HUES48 (cell line): ENCODE measurements around the gene CDC14A.
A peak's percentile ranks its signal among the peaks of the same experiment; 100 is the strongest.

ENCODE experiments used
- H3K27ac ChIP-seq: one replicate; pipeline ENCODE4 v1.7.0; 2013; ENCODE audit warnings: low read depth, low read length, inconsistent platforms
- H3K27me3 ChIP-seq: 2 replicates; pipeline ENCODE4 v1.6.1; 2013; ENCODE audit warnings: mild to moderate bottlenecking, low read length; ENCODE audit not compliant: control insufficient read depth, insufficient read depth
- H3K36me3 ChIP-seq: 2 replicates; pipeline ENCODE4 v1.6.1; 2013; ENCODE audit warnings: low read length; ENCODE audit not compliant: control insufficient read depth, insufficient read depth
- H3K4me1 ChIP-seq: 2 replicates; pipeline ENCODE4 v1.6.1; 2013; ENCODE audit warnings: mild to moderate bottlenecking, low read length; ENCODE audit not compliant: control insufficient read depth, insufficient read depth
- H3K4me3 ChIP-seq: 2 replicates; pipeline ENCODE4 v1.5.1; 2013; ENCODE audit warnings: mild to moderate bottlenecking, low read depth, low read length
- H3K9ac ChIP-seq: 2 replicates; pipeline ENCODE4 v1.6.1; 2013; ENCODE audit warnings: mild to moderate bottlenecking, low read depth, low read length, moderate library complexity
- H3K9me3 ChIP-seq: 2 replicates; pipeline ENCODE4 v1.6.1; 2013; ENCODE audit warnings: low read length; ENCODE audit not compliant: control insufficient read depth, insufficient read depth

Gene CDC14A

GRCh38 chr1:100535264-100535663 is 183.0 kb downstream of the CDC14A start:
- Histone ChIP-seq H3K9me3 (no peaks in the 10 kb centered on the region), H3K27ac (no peak overlapping the region), H3K36me3 (no peaks in the 10 kb centered on the region), H3K4me3 (no peak overlapping the region), H3K27me3 (peaks cover 56% of the 10 kb centered on the region), H3K4me1 (peaks cover 19% of the 10 kb centered on the region), H3K9ac (no peak overlapping the region)

GRCh38 chr1:100536031-100536430 is 183.7 kb downstream of the CDC14A start:
- H3K36me3 ChIP-seq = no peaks in the 10 kb centered on the region
- H3K27me3 ChIP-seq = peaks cover 64% of the 10 kb centered on the region
- peaks cover 19% of the 10 kb centered on the region for H3K4me1 ChIP-seq
- H3K9me3 ChIP-seq = no peaks in the 10 kb centered on the region
- H3K9ac ChIP-seq = no peak overlapping the region
- H3K4me3 ChIP-seq = no peak overlapping the region
- no peak overlapping the region for H3K27ac ChIP-seq

GRCh38 chr1:100538913-100539835 is 186.9 kb downstream of the CDC14A start:
- peak overlapping the region; percentile 54 for H3K4me3 ChIP-seq
- H3K9me3 ChIP-seq = no peaks in the 10 kb centered on the region
- H3K9ac ChIP-seq = peak overlapping the region; percentile 46
- peaks cover 78% of the 10 kb centered on the region for H3K27me3 ChIP-seq
- no peak overlapping the region for H3K27ac ChIP-seq
- H3K4me1 ChIP-seq = peaks cover 19% of the 10 kb centered on the region
- H3K36me3 ChIP-seq = no peaks in the 10 kb centered on the region

- Histone ChIP-seq H3K36me3 (no peaks in the 10 kb centered on the region), H3K4me3 (peak overlapping the region; percentile 54), H3K9ac (peak overlapping the region; percentile 46), H3K9me3 (no peaks in the 10 kb centered on the region), H3K27ac (no peak overlapping the region), H3K4me1 (peaks cover 19% of the 10 kb centered on the region), H3K27me3 (peaks cover 74% of the 10 kb centered on the region)
Observed at GRCh38 chr1:100539836-100540536, 187.7 kb downstream of the CDC14A start.

GRCh38 chr1:100542285-100542684 is 190.0 kb downstream of the CDC14A start:
- Histone ChIP-seq H3K27me3 (peaks cover 51% of the 10 kb centered on the region), H3K27ac (no peak overlapping the region), H3K36me3 (no peaks in the 10 kb centered on the region), H3K9ac (no peak overlapping the region), H3K4me1 (peaks cover 10% of the 10 kb centered on the region; the same call in 1 of the 2 replicates), H3K9me3 (no peaks in the 10 kb centered on the region), H3K4me3 (no peak overlapping the region)

- no peak overlapping the region for H3K4me3 ChIP-seq
- H3K36me3 ChIP-seq = no peaks in the 10 kb centered on the region
- H3K9ac ChIP-seq = no peak overlapping the region
Observed at GRCh38 chr1:100543640-100544039, 191.3 kb downstream of the CDC14A start.

GRCh38 chr1:100544791-100545190 is 192.5 kb downstream of the CDC14A start:
- H3K36me3 ChIP-seq = no peaks in the 10 kb centered on the region
- H3K4me3 ChIP-seq = no peak overlapping the region
- H3K9me3 ChIP-seq = no peaks in the 10 kb centered on the region
- no peak overlapping the region for H3K9ac ChIP-seq
- peaks cover 4% of the 10 kb centered on the region; the same call in 1 of the 2 replicates for H3K4me1 ChIP-seq
- no peak overlapping the region for H3K27ac ChIP-seq
- H3K27me3 ChIP-seq = peaks cover 26% of the 10 kb centered on the region

More at GRCh38 chr1:100543640-100544039, 191.3 kb downstream of the CDC14A start:
- peaks cover 38% of the 10 kb centered on the region for H3K27me3 ChIP-seq
- no peaks in the 10 kb centered on the region for H3K9me3 ChIP-seq
- H3K27ac ChIP-seq = no peak overlapping the region
- H3K4me1 ChIP-seq = peaks cover 9% of the 10 kb centered on the region; the same call in 1 of the 2 replicates

- Histone ChIP-seq H3K36me3 (no peaks in the 10 kb centered on the region), H3K27me3 (peaks cover 16% of the 10 kb centered on the region), H3K9me3 (no peaks in the 10 kb centered on the region), H3K27ac (no peak overlapping the region), H3K4me3 (no peak overlapping the region), H3K4me1 (no peaks in the 10 kb centered on the region), H3K9ac (no peak overlapping the region)
Observed at GRCh38 chr1:100545855-100546254, 193.5 kb downstream of the CDC14A start.

GRCh38 chr1:100552031-100552430 is 199.7 kb downstream of the CDC14A start:
- Histone ChIP-seq H3K4me1 (0 out of 2 replicates have a peak, but pooled peaks cover 2% of the 10 kb centered on the region), H3K36me3 (no peaks in the 10 kb centered on the region), H3K27me3 (no peaks in the 10 kb centered on the region)

GRCh38 chr1:100552922-100553321 is 200.6 kb downstream of the CDC14A start:
- Histone ChIP-seq H3K4me3 (no peak overlapping the region), H3K27me3 (no peaks in the 10 kb centered on the region), H3K27ac (no peak overlapping the region), H3K9me3 (no peaks in the 10 kb centered on the region), H3K36me3 (no peaks in the 10 kb centered on the region), H3K9ac (no peak overlapping the region), H3K4me1 (peaks cover 11% of the 10 kb centered on the region; the same call in 1 of the 2 replicates)

More at GRCh38 chr1:100552031-100552430, 199.7 kb downstream of the CDC14A start:
- H3K27ac ChIP-seq = no peak overlapping the region
- H3K4me3 ChIP-seq = no peak overlapping the region
- H3K9me3 ChIP-seq = no peaks in the 10 kb centered on the region
- no peak overlapping the region for H3K9ac ChIP-seq

GRCh38 chr1:100556181-100556580 is 203.9 kb downstream of the CDC14A start:
- no peaks in the 10 kb centered on the region for H3K36me3 ChIP-seq
- H3K27ac ChIP-seq = no peak overlapping the region
- peaks cover 13% of the 10 kb centered on the region; the same call in 1 of the 2 replicates for H3K4me1 ChIP-seq
- no peaks in the 10 kb centered on the region for H3K27me3 ChIP-seq
- H3K4me3 ChIP-seq = no peak overlapping the region
- no peak overlapping the region for H3K9ac ChIP-seq
- no peaks in the 10 kb centered on the region for H3K9me3 ChIP-seq
